Glutamatergic neuron (in vitro differentiated cells): Measurements from ENCODE around the gene SNRPA. TPM values are rescaled to one million over a fixed set of nuclear protein-coding genes. Genes with fewer than 3 reads are reported as not detected.
"Not testable (repeated sequence)": the region's sequence is repeated elsewhere in the genome, so short reads cannot be mapped to it uniquely, and the experiment has no call there.

Experiments used
- DNase-seq: peaks from one replicate; pipeline ENCODE4 v3.0.0; 2022
- H3K27ac Mint-ChIP-seq: one replicate; pipeline ENCODE4 v1.8.0; 2020; ENCODE audit warnings: mild to moderate bottlenecking, mixed read lengths, inconsistent platforms; ENCODE audit not compliant: unreplicated experiment
- H3K27me3 Mint-ChIP-seq: one replicate; pipeline ENCODE4 v1.8.0; 2020; ENCODE audit warnings: mild to moderate bottlenecking, moderate library complexity, mixed read lengths, inconsistent platforms; ENCODE audit not compliant: unreplicated experiment
- H3K36me3 Mint-ChIP-seq: one replicate; pipeline ENCODE4 v1.8.0; 2020; ENCODE audit warnings: mild to moderate bottlenecking, mixed read lengths, inconsistent platforms; ENCODE audit not compliant: unreplicated experiment
- H3K4me1 Mint-ChIP-seq: one replicate; pipeline ENCODE4 v1.8.0; 2020; ENCODE audit warnings: mild to moderate bottlenecking, low read depth, mixed read lengths, inconsistent platforms; ENCODE audit not compliant: unreplicated experiment
- H3K4me3 Mint-ChIP-seq: one replicate; pipeline ENCODE4 v1.8.0; 2020; ENCODE audit warnings: mild to moderate bottlenecking, mixed read lengths, inconsistent platforms; ENCODE audit not compliant: unreplicated experiment
- H3K9me3 Mint-ChIP-seq: one replicate; pipeline ENCODE4 v1.8.0; 2020; ENCODE audit warnings: mild to moderate bottlenecking, moderate library complexity, mixed read lengths, inconsistent platforms; ENCODE audit not compliant: unreplicated experiment
- total RNA-seq: library from RNA; stranded (reverse); fragmentation: NEBNext Ultra II Directional; extraction: Animal tissue kit (Norgen Biotek cat#: 25700); gene quantifications from one replicate; pipeline ENCODE4 v1.2.1, GENCODE V29; 2021; ENCODE audit not compliant: unreplicated experiment
- TF ChIP-seq, protein P1 (sequence below): fragments of 200-600 bp; sonication (generic); IDR thresholded peaks from one replicate; pipeline ENCODE4 v1.5.0; 2021; ENCODE audit not compliant: partially characterized antibody, unreplicated experiment

SNRPA gene
- total RNA-seq, 1 donor from 2014 or later, result 70.3 TPM

DNA sequence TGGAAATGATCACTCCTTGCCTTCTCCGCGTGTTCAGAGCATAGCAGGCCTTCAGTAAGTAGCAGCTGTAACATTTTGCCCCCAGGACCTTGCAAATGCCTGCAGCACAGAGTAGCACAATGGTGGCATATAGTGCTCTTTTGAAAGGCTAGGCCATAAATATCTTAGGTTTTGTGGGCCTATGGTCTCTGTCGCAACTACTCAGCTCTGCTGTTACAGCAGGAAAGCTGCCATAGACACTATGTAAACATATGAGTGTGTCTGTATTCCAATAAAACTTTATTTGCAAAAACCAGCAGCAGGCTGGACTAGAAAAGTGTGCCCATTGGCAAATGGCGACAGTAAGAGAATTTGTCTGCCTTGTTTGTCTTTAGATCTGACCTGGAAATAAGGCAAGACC lies 24.7 kb upstream of the SNRPA start:
- Mint-ChIP-seq H3K27ac (no peak overlapping the region), H3K27me3 (no peaks in the 10 kb centered on the region), H3K36me3 (peaks cover 3% of the 10 kb centered on the region), H3K9me3 (peaks cover 6% of the 10 kb centered on the region), H3K4me1 (peaks cover 2% of the 10 kb centered on the region), H3K4me3 (no peak overlapping the region)
- no peak for DNase-seq
- TF ChIP-seq, protein P1, sequence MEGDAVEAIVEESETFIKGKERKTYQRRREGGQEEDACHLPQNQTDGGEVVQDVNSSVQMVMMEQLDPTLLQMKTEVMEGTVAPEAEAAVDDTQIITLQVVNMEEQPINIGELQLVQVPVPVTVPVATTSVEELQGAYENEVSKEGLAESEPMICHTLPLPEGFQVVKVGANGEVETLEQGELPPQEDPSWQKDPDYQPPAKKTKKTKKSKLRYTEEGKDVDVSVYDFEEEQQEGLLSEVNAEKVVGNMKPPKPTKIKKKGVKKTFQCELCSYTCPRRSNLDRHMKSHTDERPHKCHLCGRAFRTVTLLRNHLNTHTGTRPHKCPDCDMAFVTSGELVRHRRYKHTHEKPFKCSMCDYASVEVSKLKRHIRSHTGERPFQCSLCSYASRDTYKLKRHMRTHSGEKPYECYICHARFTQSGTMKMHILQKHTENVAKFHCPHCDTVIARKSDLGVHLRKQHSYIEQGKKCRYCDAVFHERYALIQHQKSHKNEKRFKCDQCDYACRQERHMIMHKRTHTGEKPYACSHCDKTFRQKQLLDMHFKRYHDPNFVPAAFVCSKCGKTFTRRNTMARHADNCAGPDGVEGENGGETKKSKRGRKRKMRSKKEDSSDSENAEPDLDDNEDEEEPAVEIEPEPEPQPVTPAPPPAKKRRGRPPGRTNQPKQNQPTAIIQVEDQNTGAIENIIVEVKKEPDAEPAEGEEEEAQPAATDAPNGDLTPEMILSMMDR, result no peak

DNA sequence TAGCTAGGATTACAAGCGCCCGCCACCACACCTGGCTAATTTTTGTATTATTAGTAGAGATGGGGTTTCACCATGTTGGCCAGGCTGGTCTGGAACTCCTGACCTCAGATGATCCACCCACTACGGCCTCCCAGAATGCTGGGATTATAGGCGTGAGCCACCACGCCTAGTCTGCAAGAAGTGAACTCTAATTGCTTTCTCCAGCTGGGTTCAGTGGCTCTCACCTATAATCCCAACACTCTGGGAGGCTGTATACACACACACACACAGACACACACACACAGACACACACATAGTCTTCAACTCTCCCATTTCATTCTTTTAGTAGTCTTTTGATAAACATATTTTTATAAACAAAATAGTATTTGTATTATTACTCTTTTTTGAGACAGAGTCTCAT lies 20.9 kb upstream of the SNRPA start:
- not testable (repeated sequence) for DNase-seq, H3K36me3 Mint-ChIP-seq, H3K4me1 Mint-ChIP-seq, H3K27ac Mint-ChIP-seq, H3K27me3 Mint-ChIP-seq, H3K4me3 Mint-ChIP-seq, H3K9me3 Mint-ChIP-seq

DNA sequence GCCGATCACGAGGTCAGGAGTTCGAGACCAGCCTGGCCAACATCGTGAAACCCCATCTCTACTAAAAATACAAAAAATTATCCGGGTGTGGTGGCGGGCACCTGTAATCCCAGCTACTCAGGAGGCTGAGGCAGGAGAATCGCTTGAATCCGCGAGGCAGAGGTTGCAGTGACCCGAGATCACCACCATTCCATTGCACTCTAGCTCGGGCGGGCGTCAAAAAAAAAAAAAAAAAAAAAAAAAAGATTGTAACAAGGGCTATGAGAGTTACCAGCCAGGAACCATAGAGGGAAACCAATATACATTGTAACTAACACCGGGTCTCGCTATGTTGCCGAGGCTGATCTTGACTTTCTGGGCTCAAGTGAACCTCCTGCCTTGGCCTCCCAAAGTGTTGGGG lies 18.7 kb upstream of the SNRPA start:
- H3K9me3 Mint-ChIP-seq, DNase-seq, H3K27ac Mint-ChIP-seq, H3K4me3 Mint-ChIP-seq, H3K27me3 Mint-ChIP-seq, H3K4me1 Mint-ChIP-seq, H3K36me3 Mint-ChIP-seq: not testable (repeated sequence)

DNA sequence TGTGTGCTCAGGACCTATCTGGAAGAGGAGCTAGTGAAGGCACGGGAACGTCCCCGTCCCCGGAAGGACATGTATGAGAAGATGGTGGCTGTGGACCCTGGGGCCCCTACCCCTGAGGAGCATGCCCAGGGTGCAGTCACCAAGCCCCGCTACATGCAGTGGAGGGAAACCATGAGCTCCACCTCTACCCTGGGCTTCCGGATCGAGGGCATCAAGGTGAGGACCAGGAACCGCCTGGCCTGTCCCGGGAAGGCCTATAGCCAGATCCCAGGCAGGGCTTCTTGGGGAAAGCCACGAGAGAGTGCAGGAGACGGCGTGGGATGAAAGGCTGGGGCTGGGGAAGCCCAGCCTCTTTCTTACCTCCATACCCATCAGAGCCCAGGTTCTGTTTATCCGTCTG lies 17.9 kb upstream of the SNRPA start:
- no peak for DNase-seq
- peaks cover 1% of the 10 kb centered on the region for H3K9me3 Mint-ChIP-seq
- H3K36me3 Mint-ChIP-seq, result peaks cover 4% of the 10 kb centered on the region
- no peak overlapping the region for H3K27ac Mint-ChIP-seq
- peaks cover 2% of the 10 kb centered on the region for H3K27me3 Mint-ChIP-seq
- H3K4me1 Mint-ChIP-seq, result no peaks in the 10 kb centered on the region
- no peak overlapping the region for H3K4me3 Mint-ChIP-seq
- TF ChIP-seq, protein P1, result no peak

DNA sequence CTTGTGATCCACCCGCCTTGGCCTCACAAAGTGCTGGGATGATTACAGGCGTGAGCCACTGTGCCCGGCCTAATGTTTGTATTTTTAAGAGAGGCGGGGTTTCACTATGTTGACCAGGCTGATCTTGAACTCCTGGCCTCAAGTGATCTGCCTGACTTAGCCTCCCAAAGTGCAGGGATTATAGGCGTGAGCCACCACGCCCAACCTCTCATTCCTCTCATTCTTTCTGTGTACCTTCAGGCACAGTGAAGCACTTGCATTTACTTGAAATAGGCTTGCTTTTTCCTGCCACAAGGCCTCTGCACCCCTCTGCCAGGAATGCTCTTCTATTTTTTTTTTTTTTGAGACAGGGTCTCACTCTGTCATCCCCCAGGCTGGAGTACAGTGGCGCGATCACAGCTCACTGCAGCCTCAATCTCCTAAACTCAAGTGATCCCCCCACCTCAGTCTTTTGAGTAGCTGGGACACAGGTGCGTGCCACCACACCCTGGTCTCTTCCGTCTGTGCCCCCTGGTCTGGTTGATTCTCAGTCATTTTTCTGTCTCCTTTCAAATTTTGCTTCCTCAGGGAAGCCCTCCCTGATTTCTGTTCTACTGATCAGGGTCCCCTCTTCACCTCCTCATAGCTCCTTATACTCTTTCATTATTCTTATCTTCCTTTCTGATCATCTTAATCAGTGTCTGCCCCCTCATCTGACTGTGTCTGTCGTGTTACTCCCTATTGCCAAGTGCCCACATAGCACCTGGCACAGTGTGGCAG lies 15.8 kb upstream of the SNRPA start:
- Mint-ChIP-seq H3K4me1 (peaks cover 14% of the 10 kb centered on the region), H3K27ac (no peak overlapping the region), H3K27me3 (peaks cover 7% of the 10 kb centered on the region), H3K4me3 (no peak overlapping the region), H3K36me3 (peaks cover 4% of the 10 kb centered on the region), H3K9me3 (peaks cover 13% of the 10 kb centered on the region)
- TF ChIP-seq, protein P1, result no peak
- no peak for DNase-seq

DNA sequence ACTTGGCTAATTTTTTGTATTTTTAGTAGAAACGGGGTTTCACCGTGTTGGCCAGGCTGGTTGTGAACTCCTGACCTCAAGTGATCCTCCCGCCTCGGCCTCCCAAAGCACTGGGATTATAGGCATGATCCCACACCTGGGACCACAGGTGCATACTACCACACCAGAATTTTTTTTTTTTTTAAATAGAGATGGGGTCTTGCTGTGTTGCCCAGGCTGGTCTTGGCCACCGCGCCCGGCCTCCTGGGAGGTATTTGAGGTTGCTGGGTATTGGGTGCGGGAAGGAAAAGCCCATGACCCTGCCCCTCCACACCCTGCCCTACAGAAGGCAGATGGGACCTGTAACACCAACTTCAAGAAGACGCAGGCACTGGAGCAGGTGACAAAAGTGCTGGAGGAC lies 14.3 kb upstream of the SNRPA start:
- no peak overlapping the region for H3K4me3 Mint-ChIP-seq
- H3K36me3 Mint-ChIP-seq, result no peaks in the 10 kb centered on the region
- TF ChIP-seq, protein P1, result no peak
- no peak for DNase-seq
- H3K4me1 Mint-ChIP-seq, result peaks cover 22% of the 10 kb centered on the region
- peaks cover 12% of the 10 kb centered on the region for H3K9me3 Mint-ChIP-seq
- peaks cover 11% of the 10 kb centered on the region for H3K27me3 Mint-ChIP-seq
- no peak overlapping the region for H3K27ac Mint-ChIP-seq
